Activated T-helper 1 cell treated with Interleukin-2 at 50 U/mL for 16 hours (primary cell): ENCODE data around the gene GPHN.

ENCODE experiments used
- DNase-seq: peaks from one replicate; pipeline ENCODE4 v3.0.0-alpha.2; 2020; ENCODE audit warnings: low read depth

The GPHN gene

GRCh38 chr14:66959437-66960050 lies 451.6 kb downstream of the GPHN start:
- no peak for DNase-seq

GRCh38 chr14:66965831-66966230 lies 457.9 kb downstream of the GPHN start:
- no peak for DNase-seq

- no peak for DNase-seq
These were observed 464.5 kb downstream of the GPHN start for GRCh38 chr14:66972469-66972868.

GRCh38 chr14:66974397-66975025 lies 466.6 kb downstream of the GPHN start:
- DNase-seq = no peak

- no peak for DNase-seq
These were observed 467.3 kb downstream of the GPHN start for GRCh38 chr14:66975251-66975650.

- no peak for DNase-seq
These were observed 471.4 kb downstream of the GPHN start for GRCh38 chr14:66979101-66979974.

GRCh38 chr14:66982247-66982646 lies 474.3 kb downstream of the GPHN start:
- DNase-seq = no peak

- DNase-seq = no peak
These were observed 484.8 kb downstream of the GPHN start for GRCh38 chr14:66992776-66993175.

GRCh38 chr14:66993512-66993911 lies 485.6 kb downstream of the GPHN start:
- DNase-seq = no peak

GRCh38 chr14:66998013-66998412 lies 490.1 kb downstream of the GPHN start:
- DNase-seq = no peak

- DNase-seq = no peak
These were observed 492.0 kb downstream of the GPHN start for GRCh38 chr14:66999978-67000377.

- no peak for DNase-seq
These were observed 495.2 kb downstream of the GPHN start for GRCh38 chr14:67002994-67003753.

- no peak for DNase-seq
These were observed 496.6 kb downstream of the GPHN start for GRCh38 chr14:67004521-67004920.

GRCh38 chr14:67010602-67011001 lies 502.7 kb downstream of the GPHN start:
- DNase-seq = no peak

GRCh38 chr14:67016856-67017255 lies 508.9 kb downstream of the GPHN start:
- no peak for DNase-seq

- no peak for DNase-seq
These were observed 510.8 kb downstream of the GPHN start for GRCh38 chr14:67018720-67019119.

GRCh38 chr14:67019796-67020195 lies 511.8 kb downstream of the GPHN start:
- no peak for DNase-seq

GRCh38 chr14:67031920-67032774 lies 524.2 kb downstream of the GPHN start:
- no peak for DNase-seq

GRCh38 chr14:67045440-67045839 lies 537.5 kb downstream of the GPHN start:
- DNase-seq = no peak

GRCh38 chr14:67050896-67051295 lies 542.9 kb downstream of the GPHN start:
- DNase-seq = no peak

- no peak for DNase-seq
These were observed 548.7 kb downstream of the GPHN start for GRCh38 chr14:67056684-67057083.
